HEK293T (cell line): Measurements from ENCODE around the gene LSG1.
"Not testable (repeated sequence)": the region's sequence is repeated elsewhere in the genome, so short reads cannot be mapped to it uniquely, and the experiment has no call there.

ENCODE experiments used
- CTCF ChIA-PET: fragments of 350-600 bp; formaldehyde crosslinking; extraction: SDS; loops from one replicate; lab custom pipeline; 2021; ENCODE audit warnings: antibody characterized with exemption, inconsistent platforms; lab: Yijun Ruan, JAX
- POLR2A ChIA-PET: fragments of 350-600 bp; formaldehyde crosslinking; extraction: SDS; loops from one replicate; lab custom pipeline; 2020; ENCODE audit warnings: antibody characterized with exemption, inconsistent platforms; lab: Yijun Ruan, JAX
- DNase-seq: peaks from one replicate; pipeline ENCODE4 v3.0.0; 2012; ENCODE audit warnings: mixed read lengths; ENCODE audit errors: extremely low spot score
- ARNT ChIP-seq: fragments of 450-650 bp; IDR thresholded peaks from 2 replicates; pipeline ENCODE4 v1.6.1; 2017; ENCODE audit warnings: mild to moderate bottlenecking
- BHLHE40 ChIP-seq: fragments of 450-650 bp; IDR thresholded peaks from 2 replicates; pipeline ENCODE4 v1.6.1; 2016; ENCODE audit warnings: mild to moderate bottlenecking, moderate library complexity, borderline replicate concordance
- CTBP1 ChIP-seq: fragments of 450-650 bp; IDR thresholded peaks from 2 replicates; pipeline ENCODE4 v1.6.1; 2016; ENCODE audit warnings: borderline replicate concordance
- ELF4 ChIP-seq: fragments of 450-650 bp; IDR thresholded peaks from 2 replicates; pipeline ENCODE4 v1.6.1; 2017; ENCODE audit warnings: antibody characterized with exemption
- FOXA1 ChIP-seq: fragments of 450-650 bp; IDR thresholded peaks from 2 replicates; pipeline ENCODE4 v1.6.1; 2016; ENCODE audit warnings: mild to moderate bottlenecking
- FOXK2 ChIP-seq: fragments of 450-650 bp; IDR thresholded peaks from 2 replicates; pipeline ENCODE4 v1.6.1; 2016; ENCODE audit warnings: mild to moderate bottlenecking
- FOXM1 ChIP-seq: fragments of 450-650 bp; IDR thresholded peaks from 2 replicates; pipeline ENCODE4 v1.6.1; 2017; ENCODE audit warnings: mild to moderate bottlenecking, borderline replicate concordance
- HDGF ChIP-seq: fragments of 450-650 bp; IDR thresholded peaks from 2 replicates; pipeline ENCODE4 v1.6.1; 2017; ENCODE audit warnings: antibody characterized with exemption, borderline replicate concordance
- L3MBTL2 ChIP-seq: fragments of 450-650 bp; conservative IDR thresholded peaks from 2 replicates; pipeline ENCODE4 v1.6.1; 2016; ENCODE audit warnings: mild to moderate bottlenecking
- LEF1 ChIP-seq: fragments of 450-650 bp; IDR thresholded peaks from 2 replicates; pipeline ENCODE4 v1.6.1; 2017; ENCODE audit warnings: mild to moderate bottlenecking, borderline replicate concordance
- NFRKB ChIP-seq: fragments of 450-650 bp; IDR thresholded peaks from 2 replicates; pipeline ENCODE4 v1.6.1; 2016; ENCODE audit warnings: mild to moderate bottlenecking, moderate library complexity
- PKNOX1 ChIP-seq: fragments of 450-650 bp; IDR thresholded peaks from 2 replicates; pipeline ENCODE4 v1.6.1; 2016
- SP1 ChIP-seq: fragments of 450-650 bp; IDR thresholded peaks from 2 replicates; pipeline ENCODE4 v1.6.1; 2017
- SUZ12 ChIP-seq: fragments of 450-650 bp; IDR thresholded peaks from 2 replicates; pipeline ENCODE4 v1.6.1; 2016; ENCODE audit warnings: mild to moderate bottlenecking
- TARDBP ChIP-seq: fragments of 450-650 bp; IDR thresholded peaks from 2 replicates; pipeline ENCODE4 v1.6.1; 2016
- ZNF384 ChIP-seq: fragments of 450-650 bp; IDR thresholded peaks from 2 replicates; pipeline ENCODE4 v1.6.1; 2016

LSG1 gene

GRCh38 chr3:194637541-194638400, 34.2 kb downstream of the LSG1 start:
- ChIA-PET POLR2A (no interaction called here), CTCF (no interaction called here)
- TF ChIP-seq FOXK2 = no peak
- DNase-seq = no peak

GRCh38 chr3:194637066-194637465, 34.9 kb downstream of the LSG1 start:
- POLR2A ChIA-PET = no interaction called here
- DNase-seq = no peak
- CTCF ChIA-PET = no interaction called here
- TF ChIP-seq SUZ12 (no peak), LEF1 (no peak), L3MBTL2 (no peak), FOXM1 (no peak), SP1 (no peak), ARNT (no peak), BHLHE40 (no peak), CTBP1 (no peak), PKNOX1 (no peak), TARDBP (no peak), HDGF (no peak)

GRCh38 chr3:194633349-194634004, 38.5 kb downstream of the LSG1 start, which contains the start of gene TMEM44:
TMEM44 (minus strand) TSS chr3:194633419; CDS start chr3:194633215, 204 bp downstream.
- peak; percentile 77 for DNase-seq
- POLR2A ChIA-PET = interaction anchor here (0.6 to 1.6 kb wide), 2 partner anchors 10 to 38 kb away, joined by 3 read pairs; partner anchors contain the start of gene LSG1
- CTCF ChIA-PET = interaction anchor here (1.2 kb wide), 1 partner anchor 62 kb away, joined by 4 read pairs; no protein-coding TSS in a partner anchor
- no peak for TF ChIP-seq FOXM1
- no peak for TF ChIP-seq FOXA1

GRCh38 chr3:194632809-194633348, 39.1 kb downstream of the LSG1 start:
- no peak for TF ChIP-seq CTBP1
- TF ChIP-seq BHLHE40 = no peak
- TF ChIP-seq FOXA1 = no peak
- no peak for TF ChIP-seq ELF4
- no peak for TF ChIP-seq FOXK2
- DNase-seq = peak; percentile 23
- ChIA-PET POLR2A (no interaction called here), CTCF (no interaction called here)

- no peak for DNase-seq
- CTCF ChIA-PET = no interaction called here
- TF ChIP-seq FOXA1 (no peak), L3MBTL2 (no peak), FOXK2 (no peak), ZNF384 (no peak)
- POLR2A ChIA-PET = no interaction called here
These were observed 39.7 kb downstream of the LSG1 start for GRCh38 chr3:194632226-194632808.

- no peak for DNase-seq
- TF ChIP-seq BHLHE40 (no peak), SP1 (no peak), LEF1 (no peak), CTBP1 (no peak), SUZ12 (no peak), TARDBP (no peak), NFRKB (no peak), HDGF (no peak), FOXK2 (no peak), PKNOX1 (no peak), FOXA1 (no peak), ELF4 (no peak), FOXM1 (no peak), ZNF384 (no peak), L3MBTL2 (no peak), ARNT (no peak)
- POLR2A ChIA-PET = no interaction called here
- CTCF ChIA-PET = no interaction called here
These were observed 40.3 kb downstream of the LSG1 start for GRCh38 chr3:194631696-194632095.

GRCh38 chr3:194630681-194631080, 41.3 kb downstream of the LSG1 start:
- DNase-seq, CTCF ChIA-PET, POLR2A ChIA-PET: not testable (repeated sequence)
